Gastroesophageal sphincter (tissue), 3 donors: ENCODE results near the gene TUBB6.

Experiments
- EP300 ChIP-seq: sonication (generic); formaldehyde crosslinking; IDR thresholded peaks from one replicate; pipeline ENCODE4 v1.6.1; 2017; ENCODE audit warnings: antibody characterized with exemption, mild to moderate bottlenecking
- TF ChIP-seq, protein P1 (sequence below), 4 experiments: fragments of 200-600 bp in 2 of 4; fragments of 450-650 bp in 2 of 4; sonication (generic) in 1 of 4; IDR thresholded peaks; one replicate each; pipeline ENCODE4 v1.5.1; 2017 to 2019; ENCODE audit warnings: antibody characterized with exemption in 4 of 4, mild to moderate bottlenecking in 2 of 4, moderate library complexity in 2 of 4

DNA sequence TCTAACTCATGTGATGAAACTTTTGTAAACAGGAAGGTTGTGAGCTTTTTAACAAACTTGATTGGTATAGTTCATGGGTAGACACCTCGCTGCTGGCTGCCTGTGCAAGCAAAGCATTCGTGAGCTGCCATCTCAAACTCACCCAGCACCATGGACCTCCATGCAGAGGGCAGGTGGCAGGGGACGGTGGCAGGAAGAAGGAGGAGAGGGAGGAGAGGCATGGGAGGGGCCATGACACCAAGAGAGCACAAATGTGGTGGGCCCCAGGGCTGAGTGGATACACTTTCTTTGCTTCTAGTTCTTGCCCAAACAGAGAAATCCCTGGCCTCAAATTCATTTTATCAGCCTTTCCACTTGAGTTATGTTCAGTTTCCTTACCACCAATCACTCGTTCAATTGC lies 39.9 kb downstream of the TUBB6 start:
- TF ChIP-seq, protein P1, sequence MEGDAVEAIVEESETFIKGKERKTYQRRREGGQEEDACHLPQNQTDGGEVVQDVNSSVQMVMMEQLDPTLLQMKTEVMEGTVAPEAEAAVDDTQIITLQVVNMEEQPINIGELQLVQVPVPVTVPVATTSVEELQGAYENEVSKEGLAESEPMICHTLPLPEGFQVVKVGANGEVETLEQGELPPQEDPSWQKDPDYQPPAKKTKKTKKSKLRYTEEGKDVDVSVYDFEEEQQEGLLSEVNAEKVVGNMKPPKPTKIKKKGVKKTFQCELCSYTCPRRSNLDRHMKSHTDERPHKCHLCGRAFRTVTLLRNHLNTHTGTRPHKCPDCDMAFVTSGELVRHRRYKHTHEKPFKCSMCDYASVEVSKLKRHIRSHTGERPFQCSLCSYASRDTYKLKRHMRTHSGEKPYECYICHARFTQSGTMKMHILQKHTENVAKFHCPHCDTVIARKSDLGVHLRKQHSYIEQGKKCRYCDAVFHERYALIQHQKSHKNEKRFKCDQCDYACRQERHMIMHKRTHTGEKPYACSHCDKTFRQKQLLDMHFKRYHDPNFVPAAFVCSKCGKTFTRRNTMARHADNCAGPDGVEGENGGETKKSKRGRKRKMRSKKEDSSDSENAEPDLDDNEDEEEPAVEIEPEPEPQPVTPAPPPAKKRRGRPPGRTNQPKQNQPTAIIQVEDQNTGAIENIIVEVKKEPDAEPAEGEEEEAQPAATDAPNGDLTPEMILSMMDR (IDR thresholded peaks at IDR 0.05), result no peak
- TF ChIP-seq EP300, result no peak
